HCT116 (cell line): ENCODE measurements around the gene PFDN4. TPM values are rescaled to one million over a fixed set of nuclear protein-coding genes. Genes with fewer than 3 reads are reported as not detected.

Experiments used
- ATAC-seq: fragments of 200-7000 bp; cut with Tn5 transposase; 2 replicates; pipeline ENCODE4 v1.9.1; 2020; ENCODE audit warnings: mild to moderate bottlenecking, moderate library complexity
- BruUV-seq: library from RNA; stranded (reverse); fragments of 400-500 nt; replicated peaks from 2 replicates; lab custom pipeline; 2021; lab: Mats Ljungman, UMichigan
- CTCF ChIA-PET: fragments of 300-600 bp; sonication (Branson Sonifier 250); formaldehyde crosslinking; loops from one replicate; lab custom pipeline; 2021; ENCODE audit warnings: antibody characterized with exemption; lab: Charles Lee
- POLR2A ChIA-PET: fragments of 300-600, 350-600 bp; sonication (Branson Sonifier 250); formaldehyde crosslinking; loops from one replicate; lab custom pipeline; 2021; ENCODE audit warnings: antibody characterized with exemption; lab: Charles Lee
- RAD21 ChIA-PET, 2 experiments: fragments of 300-600 bp; sonication (Branson Sonifier 250); formaldehyde crosslinking; loops; one replicate each; lab custom pipeline; 2023; ENCODE audit warnings: low total read pairs in 2 of 2; ENCODE audit not compliant: uncharacterized antibody in 2 of 2, unreplicated experiment in 2 of 2, low non-redundant PET in 1 of 2; lab: Charles Lee
- DNase-seq: peaks from one replicate; pipeline ENCODE4 v3.0.0-alpha.2; 2010; ENCODE audit warnings: low read depth, low spot score
- H2AFZ ChIP-seq: fragments of 200-600 bp; shearing (Covaris generic), sonication (generic); 2 replicates; pipeline ENCODE4 v1.6.1; 2017; ENCODE audit warnings: low read depth, mixed run types, mixed read lengths, antibody characterized with exemption, low read length; ENCODE audit not compliant: poor library complexity, severe bottlenecking
- H3K27ac ChIP-seq: 2 replicates; pipeline ENCODE4 v1.5.1; 2012; ENCODE audit warnings: low read depth, low read length
- H3K27me3 ChIP-seq: fragments of 200-600 bp; sonication (generic); 2 replicates; pipeline ENCODE4 v1.6.1; 2016; ENCODE audit warnings: mixed run types, low read length, mixed read lengths; ENCODE audit not compliant: insufficient read depth
- H3K36me3 ChIP-seq, 2 experiments: fragments of 200-500 bp in 1 of 2; fragments of 200-600 bp in 1 of 2; sonication (Bioruptor generic) in 1 of 2; sonication (generic) in 1 of 2; 2 replicates each; pipeline versions ENCODE4 v1.5.1 to v1.6.1; 2014 to 2016; ENCODE audit warnings: low read length in 2 of 2, inconsistent platforms in 1 of 2, mixed read lengths in 1 of 2, mixed run types in 1 of 2; ENCODE audit not compliant: insufficient read depth in 2 of 2, control insufficient read depth in 1 of 2
- H3K4me1 ChIP-seq, 2 experiments: fragments of 200-600 bp in 1 of 2; sonication (generic) in 1 of 2; 2 replicates each; pipeline versions ENCODE4 v1.5.1 to v1.6.1; 2012 to 2017; ENCODE audit warnings: low read length in 2 of 2, inconsistent platforms in 1 of 2, mild to moderate bottlenecking in 1 of 2, mixed read lengths in 1 of 2, mixed run types in 1 of 2, moderate library complexity in 1 of 2; ENCODE audit not compliant: insufficient read depth in 2 of 2, control insufficient read depth in 1 of 2
- H3K4me2 ChIP-seq: fragments of 200-600 bp; sonication (generic); 2 replicates; pipeline ENCODE4 v1.6.1; 2017; ENCODE audit warnings: mixed run types, low read length, mixed read lengths
- H3K4me3 ChIP-seq, 2 experiments: fragments of 200-600 bp in 1 of 2; sonication (generic) in 1 of 2; replicated peaks in 1 of 2; 2 replicates each; pipeline ENCODE4 v1.5.1; 2011 to 2016; ENCODE audit warnings: low read length in 2 of 2, control low read depth in 1 of 2, low read depth in 1 of 2, mild to moderate bottlenecking in 1 of 2, mixed read lengths in 1 of 2, mixed run types in 1 of 2
- H3K79me2 ChIP-seq: fragments of 200-600 bp; sonication (generic); 2 replicates; pipeline ENCODE4 v1.6.1; 2017; ENCODE audit warnings: mild to moderate bottlenecking, mixed run types, low read length, moderate library complexity, mixed read lengths; ENCODE audit not compliant: insufficient read depth
- H3K9ac ChIP-seq: fragments of 200-600 bp; sonication (generic); 2 replicates; pipeline ENCODE4 v1.6.1; 2016; ENCODE audit warnings: low read length, mixed read lengths
- H3K9me2 ChIP-seq: fragments of 200-600 bp; sonication (generic), shearing (Covaris generic); 2 replicates; pipeline ENCODE4 v1.6.1; 2017; ENCODE audit warnings: mixed run types, mild to moderate bottlenecking, moderate library complexity; ENCODE audit not compliant: insufficient read depth
- H3K9me3 ChIP-seq, 2 experiments: fragments of 200-500 bp in 1 of 2; fragments of 200-600 bp in 1 of 2; sonication (Bioruptor generic) in 1 of 2; sonication (generic) in 1 of 2; 2 replicates each; pipeline ENCODE4 v1.6.1; 2014 to 2017; ENCODE audit warnings: low read length in 2 of 2, mixed read lengths in 2 of 2, inconsistent platforms in 1 of 2, low read depth in 1 of 2, mild to moderate bottlenecking in 1 of 2, mixed run types in 1 of 2, moderate library complexity in 1 of 2; ENCODE audit not compliant: control insufficient read depth in 1 of 2, insufficient read depth in 1 of 2
- H4K20me1 ChIP-seq: fragments of 200-600 bp; sonication (generic), shearing (Covaris generic); 2 replicates; pipeline ENCODE4 v1.6.1; 2017; ENCODE audit warnings: mixed run types, mild to moderate bottlenecking, moderate library complexity; ENCODE audit not compliant: insufficient read depth
- ELF1 ChIP-seq: IDR thresholded peaks from 2 replicates; pipeline ENCODE4 v1.6.1; 2012; ENCODE audit warnings: low read depth, borderline replicate concordance
- EZH2 ChIP-seq: fragments of 200-600 bp; sonication (generic); IDR thresholded peaks from 2 replicates; pipeline ENCODE4 v1.6.1; 2017; ENCODE audit warnings: antibody characterized with exemption, mixed run types
- EZH2phosphoT487 ChIP-seq: fragments of 200-600 bp; IDR thresholded peaks from 2 replicates; pipeline ENCODE4 v1.6.1; 2018; ENCODE audit warnings: antibody characterized with exemption, borderline replicate concordance
- POLR2A ChIP-seq: IDR thresholded peaks from 2 replicates; pipeline ENCODE4 v1.7.0; 2011; ENCODE audit warnings: borderline replicate concordance; ENCODE audit not compliant: insufficient read depth, insufficient read length; ENCODE audit errors: extremely low read depth
- RAD21 ChIP-seq: IDR thresholded peaks from 2 replicates; pipeline ENCODE4 v1.6.1; 2012; ENCODE audit warnings: low read depth, mild to moderate bottlenecking
- SP1 ChIP-seq: IDR thresholded peaks from 2 replicates; pipeline ENCODE4 v1.6.1; 2012; ENCODE audit warnings: low read depth
- TCF7L2 ChIP-seq: IDR thresholded peaks from 2 replicates; pipeline ENCODE4 v1.7.0; 2011; ENCODE audit warnings: borderline replicate concordance, inconsistent platforms; ENCODE audit not compliant: insufficient read depth, insufficient read length; ENCODE audit errors: extremely low read depth
- YY1 ChIP-seq: IDR thresholded peaks from 2 replicates; pipeline ENCODE4 v1.6.1; 2011; ENCODE audit warnings: low read length, low read depth, moderate library complexity, mild to moderate bottlenecking; ENCODE audit not compliant: insufficient replicate concordance; ENCODE audit errors: extremely low read depth
- ZFX ChIP-seq: fragments of 450-650 bp; IDR thresholded peaks from 2 replicates; pipeline ENCODE4 v1.6.1; 2017
- intact Hi-C: fragments of 100-400 bp; cut with micrococcal nuclease; formaldehyde crosslinking; loops from 2 replicates; pipeline ENCODE4 v1.10.0; 2022
- total RNA-seq: library from RNA; stranded (reverse); gene quantifications from one replicate; pipeline ENCODE4 v1.2.1, GENCODE V29; 2021; ENCODE audit not compliant: unreplicated experiment
- TF ChIP-seq, protein P1 (sequence below), 3 experiments: fragments of 200-600 bp in 1 of 3; sonication (generic) in 1 of 3; IDR thresholded peaks in 2 of 3; conservative IDR thresholded peaks in 1 of 3; 2 replicates each; pipeline ENCODE4 v1.5.1; 2012 to 2017; ENCODE audit warnings: low read depth in 2 of 3, low read length in 2 of 3, antibody characterized with exemption in 1 of 3, borderline replicate concordance in 1 of 3, control low read depth in 1 of 3, mild to moderate bottlenecking in 1 of 3, mixed read lengths in 1 of 3, mixed run types in 1 of 3, moderate library complexity in 1 of 3; ENCODE audit not compliant: insufficient read depth in 1 of 3
- TF ChIP-seq, protein P2 (sequence below): IDR thresholded peaks from 2 replicates; pipeline ENCODE4 v1.6.1; 2012; ENCODE audit warnings: low read depth
- TF ChIP-seq, protein P3 (sequence below): IDR thresholded peaks from 2 replicates; pipeline ENCODE4 v1.6.1; 2012

Gene PFDN4
- total RNA-seq, 1 experiment from 2014 or later: 71.5 TPM

DNA sequence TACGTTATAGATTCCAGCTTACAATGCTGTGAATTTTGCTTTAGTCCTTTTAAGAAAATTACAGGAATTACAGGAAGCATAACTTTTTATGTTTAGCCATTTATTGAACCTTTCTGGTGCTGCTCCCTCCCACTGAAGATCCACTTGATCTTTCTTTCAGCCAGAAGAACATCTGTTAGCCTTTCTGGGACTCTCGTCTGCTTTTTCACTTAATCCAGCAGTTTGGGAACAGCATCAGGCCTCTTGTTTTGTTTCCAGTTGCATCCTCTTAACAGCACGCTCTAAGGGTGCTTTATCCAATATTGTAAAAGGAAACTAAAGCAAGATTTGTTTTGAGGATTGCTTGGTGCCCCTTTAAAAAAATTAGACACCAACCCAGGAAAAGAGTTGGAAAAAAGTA is 23.8 kb upstream of the PFDN4 start:
- POLR2A ChIA-PET: no interaction called here
- H3K27ac ChIP-seq: no peak overlapping the region

More for the DNA sequence above, 23.8 kb upstream of the PFDN4 start:
- Histone ChIP-seq H2AFZ (no peak overlapping the region), H3K27me3 (no peaks in the 10 kb centered on the region), H3K4me3 (no peak overlapping the region), H3K79me2 (no peaks in the 10 kb centered on the region)
- ChIA-PET RAD21 (no interaction called here), CTCF (interaction anchor here (1.3 kb wide), 1 partner anchor 79 kb away, joined by 3 read pairs; no protein-coding TSS in a partner anchor)
- no peak for DNase-seq
- no peak for ATAC-seq
- TF ChIP-seq, protein P1, sequence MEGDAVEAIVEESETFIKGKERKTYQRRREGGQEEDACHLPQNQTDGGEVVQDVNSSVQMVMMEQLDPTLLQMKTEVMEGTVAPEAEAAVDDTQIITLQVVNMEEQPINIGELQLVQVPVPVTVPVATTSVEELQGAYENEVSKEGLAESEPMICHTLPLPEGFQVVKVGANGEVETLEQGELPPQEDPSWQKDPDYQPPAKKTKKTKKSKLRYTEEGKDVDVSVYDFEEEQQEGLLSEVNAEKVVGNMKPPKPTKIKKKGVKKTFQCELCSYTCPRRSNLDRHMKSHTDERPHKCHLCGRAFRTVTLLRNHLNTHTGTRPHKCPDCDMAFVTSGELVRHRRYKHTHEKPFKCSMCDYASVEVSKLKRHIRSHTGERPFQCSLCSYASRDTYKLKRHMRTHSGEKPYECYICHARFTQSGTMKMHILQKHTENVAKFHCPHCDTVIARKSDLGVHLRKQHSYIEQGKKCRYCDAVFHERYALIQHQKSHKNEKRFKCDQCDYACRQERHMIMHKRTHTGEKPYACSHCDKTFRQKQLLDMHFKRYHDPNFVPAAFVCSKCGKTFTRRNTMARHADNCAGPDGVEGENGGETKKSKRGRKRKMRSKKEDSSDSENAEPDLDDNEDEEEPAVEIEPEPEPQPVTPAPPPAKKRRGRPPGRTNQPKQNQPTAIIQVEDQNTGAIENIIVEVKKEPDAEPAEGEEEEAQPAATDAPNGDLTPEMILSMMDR (IDR thresholded peaks at IDR 0.05 in 2 of 3, conservative IDR thresholded peaks at IDR 0.05 in 1 of 3; ENCODE audit: borderline replicate concordance in 1 of 3, insufficient read depth in 1 of 3, low read depth in 2 of 3, low read length in 2 of 3): no peak
- TF ChIP-seq ELF1 (no peak), ZFX (no peak), EZH2phosphoT487 (no peak), EZH2 (no peak), SP1 (no peak), YY1 (no peak), TCF7L2 (no peak), POLR2A (no peak), RAD21 (no peak)
- TF ChIP-seq, protein P2, sequence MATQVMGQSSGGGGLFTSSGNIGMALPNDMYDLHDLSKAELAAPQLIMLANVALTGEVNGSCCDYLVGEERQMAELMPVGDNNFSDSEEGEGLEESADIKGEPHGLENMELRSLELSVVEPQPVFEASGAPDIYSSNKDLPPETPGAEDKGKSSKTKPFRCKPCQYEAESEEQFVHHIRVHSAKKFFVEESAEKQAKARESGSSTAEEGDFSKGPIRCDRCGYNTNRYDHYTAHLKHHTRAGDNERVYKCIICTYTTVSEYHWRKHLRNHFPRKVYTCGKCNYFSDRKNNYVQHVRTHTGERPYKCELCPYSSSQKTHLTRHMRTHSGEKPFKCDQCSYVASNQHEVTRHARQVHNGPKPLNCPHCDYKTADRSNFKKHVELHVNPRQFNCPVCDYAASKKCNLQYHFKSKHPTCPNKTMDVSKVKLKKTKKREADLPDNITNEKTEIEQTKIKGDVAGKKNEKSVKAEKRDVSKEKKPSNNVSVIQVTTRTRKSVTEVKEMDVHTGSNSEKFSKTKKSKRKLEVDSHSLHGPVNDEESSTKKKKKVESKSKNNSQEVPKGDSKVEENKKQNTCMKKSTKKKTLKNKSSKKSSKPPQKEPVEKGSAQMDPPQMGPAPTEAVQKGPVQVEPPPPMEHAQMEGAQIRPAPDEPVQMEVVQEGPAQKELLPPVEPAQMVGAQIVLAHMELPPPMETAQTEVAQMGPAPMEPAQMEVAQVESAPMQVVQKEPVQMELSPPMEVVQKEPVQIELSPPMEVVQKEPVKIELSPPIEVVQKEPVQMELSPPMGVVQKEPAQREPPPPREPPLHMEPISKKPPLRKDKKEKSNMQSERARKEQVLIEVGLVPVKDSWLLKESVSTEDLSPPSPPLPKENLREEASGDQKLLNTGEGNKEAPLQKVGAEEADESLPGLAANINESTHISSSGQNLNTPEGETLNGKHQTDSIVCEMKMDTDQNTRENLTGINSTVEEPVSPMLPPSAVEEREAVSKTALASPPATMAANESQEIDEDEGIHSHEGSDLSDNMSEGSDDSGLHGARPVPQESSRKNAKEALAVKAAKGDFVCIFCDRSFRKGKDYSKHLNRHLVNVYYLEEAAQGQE: no peak
- TF ChIP-seq, protein P3, sequence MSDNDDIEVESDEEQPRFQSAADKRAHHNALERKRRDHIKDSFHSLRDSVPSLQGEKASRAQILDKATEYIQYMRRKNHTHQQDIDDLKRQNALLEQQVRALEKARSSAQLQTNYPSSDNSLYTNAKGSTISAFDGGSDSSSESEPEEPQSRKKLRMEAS: no peak
- TF ChIP-seq, all 23 proteins: peak for 0
- H3K9me2 ChIP-seq: no peaks in the 10 kb centered on the region
- BruUV-seq: no TSS peak
- no peaks in the 10 kb centered on the region for H3K36me3 ChIP-seq
- intact Hi-C loops: no loop called here
- H3K9me3 ChIP-seq: no peaks in the 10 kb centered on the region
- no peaks in the 10 kb centered on the region for H4K20me1 ChIP-seq
- H3K9ac ChIP-seq: no peak overlapping the region
- H3K4me2 ChIP-seq: no peak overlapping the region
- peaks cover 29 to 39% of the 10 kb centered on the region in 2 experiments for H3K4me1 ChIP-seq
